HG02759 (cell line): ENCODE data around the gene WDPCP.
A peak's percentile ranks its signal among the peaks of the same experiment; 100 is the strongest.
"Not testable (repeated sequence)": the region's sequence is repeated elsewhere in the genome, so short reads cannot be mapped to it uniquely, and the experiment has no call there.

Experiments
- ATAC-seq: cut with Tn5 transposase; IDR thresholded peaks from one replicate; pipeline ENCODE4 v1.9.1; 2021; ENCODE audit warnings: mild to moderate bottlenecking, moderate library complexity; ENCODE audit not compliant: unreplicated experiment

The WDPCP gene

GRCh38 chr2:63124850-63125249 is 463.4 kb downstream of the WDPCP start:
- ATAC-seq, result peak; percentile 62

- peak; percentile 71 for ATAC-seq
Measured at GRCh38 chr2:63124218-63124617, 464.1 kb downstream of the WDPCP start.

- no peak for ATAC-seq
Measured at GRCh38 chr2:63122921-63123320, 465.4 kb downstream of the WDPCP start.

GRCh38 chr2:63121055-63121834 is 467.0 kb downstream of the WDPCP start:
- ATAC-seq, result no peak

- ATAC-seq, result no peak
Measured at GRCh38 chr2:63118821-63119220, 469.5 kb downstream of the WDPCP start.

GRCh38 chr2:63104482-63104881 is 483.8 kb downstream of the WDPCP start:
- no peak for ATAC-seq

GRCh38 chr2:63101954-63102353 is 486.3 kb downstream of the WDPCP start:
- ATAC-seq, result no peak

- ATAC-seq, result no peak
Measured at GRCh38 chr2:63099032-63099431, 489.2 kb downstream of the WDPCP start.

GRCh38 chr2:63096491-63096890 is 491.8 kb downstream of the WDPCP start:
- no peak for ATAC-seq

GRCh38 chr2:63093502-63093901 is 494.8 kb downstream of the WDPCP start:
- ATAC-seq, result no peak

GRCh38 chr2:63092857-63093256 is 495.4 kb downstream of the WDPCP start:
- ATAC-seq, result no peak

- ATAC-seq, result no peak
Measured at GRCh38 chr2:63092401-63092800, 495.9 kb downstream of the WDPCP start.

- no peak for ATAC-seq
Measured at GRCh38 chr2:63086687-63087086, 501.6 kb downstream of the WDPCP start.

- ATAC-seq, result no peak
Measured at GRCh38 chr2:63081404-63081803, 506.9 kb downstream of the WDPCP start.

GRCh38 chr2:63078852-63079606 is 509.2 kb downstream of the WDPCP start:
- no peak for ATAC-seq

GRCh38 chr2:63074399-63074798 is 513.9 kb downstream of the WDPCP start:
- not testable (repeated sequence) for ATAC-seq

GRCh38 chr2:63073994-63074393 is 514.3 kb downstream of the WDPCP start:
- no peak for ATAC-seq

GRCh38 chr2:63071664-63072063 is 516.6 kb downstream of the WDPCP start:
- no peak for ATAC-seq
